K562 (cell line): ENCODE measurements around the gene ADGRL3. TPM values are rescaled to one million over a fixed set of nuclear protein-coding genes. Genes with fewer than 3 reads are reported as not detected.

Source experiments
- ATAC-seq: fragments of 200-7000 bp; cut with Tn5 transposase; 3 replicates; pipeline ENCODE4 v1.9.1; 2020; ENCODE audit warnings: moderate library complexity
- BruUV-seq: library from RNA; stranded (reverse); fragments of 400-500 nt; replicated peaks from 2 replicates; lab custom pipeline; 2021; lab: Mats Ljungman, UMichigan
- CTCF ChIA-PET: fragments of 300-600 bp; formaldehyde crosslinking; extraction: SDS; loops from one replicate; lab custom pipeline; 2021; ENCODE audit warnings: low intra/inter-chr PET ratio; lab: Yijun Ruan, JAX
- POLR2A ChIA-PET: fragments of 300-600, 350-650 bp; sonication (Branson Sonifier 250); formaldehyde crosslinking; extraction: SDS; loops from one replicate; lab custom pipeline; 2021; ENCODE audit warnings: antibody characterized with exemption, inconsistent platforms; lab: Yijun Ruan, JAX
- DNase-seq, 4 experiments: peaks; one replicate each; pipeline versions ENCODE4 v3.0.0 to v3.0.0-alpha.2; 2011 to 2018; ENCODE audit warnings: low spot score in 3 of 4, mixed read lengths in 3 of 4; ENCODE audit errors: extremely low read depth in 1 of 4
- FAIRE-seq: peaks from 2 replicates; lab custom pipeline; 2011; peaks lifted over from hg19 to GRCh38; lab: Jason Lieb, UNC
- H2AFZ ChIP-seq: 2 replicates; pipeline ENCODE4 v1.6.0; 2011; ENCODE audit warnings: low read depth, low read length, control low read depth, inconsistent platforms
- H3K27ac ChIP-seq: fragments of 200-600 bp; 3 replicates; pipeline ENCODE4 v1.8.0; 2011; ENCODE audit warnings: low read depth, mild to moderate bottlenecking, control low read depth, inconsistent platforms, low read length, moderate library complexity, mixed read lengths; ENCODE audit errors: extremely low read depth
- H3K27me3 ChIP-seq, 2 experiments: fragments of 300-600 bp in 1 of 2; 2 replicates in 1 of 2; 3 replicates in 1 of 2; pipeline versions ENCODE4 v1.6.0 to v1.8.0; 2011; ENCODE audit warnings: inconsistent platforms in 2 of 2, low read length in 2 of 2, mild to moderate bottlenecking in 1 of 2, mixed read lengths in 1 of 2, moderate library complexity in 1 of 2; ENCODE audit not compliant: control insufficient read depth in 2 of 2, insufficient read depth in 2 of 2
- H3K36me3 ChIP-seq: fragments of 300-600 bp; 3 replicates; pipeline ENCODE4 v1.8.0; 2011; ENCODE audit warnings: mild to moderate bottlenecking, low read length, inconsistent platforms; ENCODE audit not compliant: control insufficient read depth, insufficient read depth
- H3K4me1 ChIP-seq, 2 experiments: fragments of 200-600 bp in 1 of 2; replicated peaks in 1 of 2; 2 replicates in 1 of 2; 3 replicates in 1 of 2; pipeline versions ENCODE4 v1.5.1 to v1.8.0; 2011; ENCODE audit warnings: inconsistent platforms in 2 of 2, low read length in 2 of 2, mild to moderate bottlenecking in 1 of 2, mixed read lengths in 1 of 2, moderate library complexity in 1 of 2; ENCODE audit not compliant: control insufficient read depth in 2 of 2, insufficient read depth in 2 of 2
- H3K4me2 ChIP-seq: 2 replicates; pipeline ENCODE4 v1.6.1; 2011; ENCODE audit warnings: low read length, control low read depth, inconsistent platforms, mixed read lengths; ENCODE audit not compliant: insufficient read depth
- H3K4me3 ChIP-seq: fragments of 200-600 bp; sonication (generic), shearing (Covaris generic); 2 replicates; pipeline ENCODE4 v1.5.1; 2016; ENCODE audit warnings: control low read depth, inconsistent platforms
- H3K79me2 ChIP-seq: fragments of 200-600 bp; 3 replicates; pipeline ENCODE4 v1.8.0; 2011; ENCODE audit warnings: low read length, inconsistent platforms; ENCODE audit not compliant: control insufficient read depth, insufficient read depth
- H3K9ac ChIP-seq, 2 experiments: 2 replicates each; pipeline versions ENCODE4 v1.6.0 to v1.6.1; 2011; ENCODE audit warnings: low read depth in 2 of 2, low read length in 2 of 2, control low read depth in 1 of 2, inconsistent platforms in 1 of 2, mild to moderate bottlenecking in 1 of 2, mixed read lengths in 1 of 2; ENCODE audit not compliant: insufficient read depth in 1 of 2
- H3K9me1 ChIP-seq: one replicate; pipeline ENCODE4 v1.6.0; 2011; ENCODE audit warnings: inconsistent platforms, mild to moderate bottlenecking, low read length, moderate library complexity; ENCODE audit not compliant: control insufficient read depth, insufficient read depth
- H3K9me3 ChIP-seq: replicated peaks from 2 replicates; pipeline ENCODE4 v1.5.1; 2011; ENCODE audit warnings: low read depth, low read length, inconsistent platforms; ENCODE audit not compliant: control insufficient read depth, insufficient read depth
- H4K20me1 ChIP-seq: replicated peaks from 2 replicates; pipeline ENCODE4 v1.6.1; 2011; ENCODE audit warnings: low read length, inconsistent platforms, mixed read lengths; ENCODE audit not compliant: control insufficient read depth, insufficient read depth
- CHD2 ChIP-seq: IDR thresholded peaks from 2 replicates; pipeline ENCODE4 v1.6.1; 2011; ENCODE audit warnings: low read depth, low read length
- DACH1 ChIP-seq: fragments of 450-650 bp; IDR thresholded peaks from 2 replicates; pipeline ENCODE4 v1.6.1; 2018; ENCODE audit not compliant: partially characterized antibody
- E2F5 ChIP-seq: sonication (generic); formaldehyde crosslinking; IDR thresholded peaks from 2 replicates; pipeline ENCODE4 v1.8.0; 2022; ENCODE audit warnings: mild to moderate bottlenecking, missing genetic modification reagents
- E4F1 ChIP-seq: fragments of 250-450 bp; sonication (Bioruptor Pico); IDR thresholded peaks from 2 replicates; pipeline ENCODE4 v1.5.0; 2021; ENCODE audit warnings: mild to moderate bottlenecking, borderline replicate concordance
- FOXK1 ChIP-seq: sonication (generic); formaldehyde crosslinking; IDR thresholded peaks from 2 replicates; pipeline ENCODE4 v1.8.0; 2022; ENCODE audit warnings: missing genetic modification reagents, mild to moderate bottlenecking, borderline replicate concordance
- FUS ChIP-seq: fragments of 200-400 bp; formaldehyde crosslinking; optimal IDR thresholded peaks from 2 replicates; pipeline ENCODE3; 2017; ENCODE audit warnings: low read depth, low read length
- GATA2 ChIP-seq: sonication (generic); formaldehyde crosslinking; IDR thresholded peaks from 2 replicates; pipeline ENCODE4 v1.4.0; 2020; ENCODE audit warnings: mild to moderate bottlenecking, missing genetic modification reagents
- NONO ChIP-seq, 2 experiments: fragments of 200-400 bp in 1 of 2; fragments of 450-650 bp in 1 of 2; formaldehyde crosslinking in 1 of 2; IDR thresholded peaks; 2 replicates each; pipeline ENCODE4 v1.6.1; 2017; ENCODE audit warnings: low read depth in 2 of 2, mild to moderate bottlenecking in 2 of 2, moderate library complexity in 2 of 2, low read length in 1 of 2
- NRF1 ChIP-seq, 2 experiments: fragments of 450-650 bp; IDR thresholded peaks in 1 of 2; conservative IDR thresholded peaks in 1 of 2; 2 replicates each; pipeline ENCODE4 v1.6.1; 2014; ENCODE audit warnings: mild to moderate bottlenecking in 2 of 2
- POU5F1 ChIP-seq: fragments of 150-350 bp; IDR thresholded peaks from 2 replicates; pipeline ENCODE4 v1.6.1; 2014; ENCODE audit warnings: borderline replicate concordance, low read length, low read depth, mild to moderate bottlenecking; ENCODE audit not compliant: partially characterized antibody
- TCF7L2 ChIP-seq: fragments of 150-350 bp; IDR thresholded peaks from 2 replicates; pipeline ENCODE4 v1.6.1; 2016; ENCODE audit warnings: low read depth, mild to moderate bottlenecking, low read length, moderate library complexity
- ZBTB2 ChIP-seq: fragments of 450-650 bp; IDR thresholded peaks from 2 replicates; pipeline ENCODE4 v1.6.1; 2016; ENCODE audit warnings: antibody characterized with exemption
- ZNF140 ChIP-seq: fragments of 250-450 bp; sonication (Bioruptor Pico); IDR thresholded peaks from 2 replicates; pipeline ENCODE4 v1.8.0; 2021; ENCODE audit warnings: moderate library complexity, mild to moderate bottlenecking, inconsistent platforms
- ZNF740 ChIP-seq, 3 experiments: fragments of 200-800 bp in 1 of 3; sonication (Bioruptor generic) in 1 of 3; sonication (generic) in 1 of 3; formaldehyde crosslinking in 1 of 3; IDR thresholded peaks; 2 replicates each; pipeline versions ENCODE4 v1.6.1 to v1.8.0; 2016 to 2022; ENCODE audit warnings: mild to moderate bottlenecking in 2 of 3, missing compliant biosample characterization in 2 of 3, missing genetic modification characterization in 2 of 3, missing genetic modification reagents in 1 of 3
- WGBS: fragments of 100-300 bp; shearing (Covaris generic); methylation state at CpG from one replicate; pipeline ENCODE4 v1.1.6; 2016; ENCODE audit warnings: low coverage, mixed read lengths; ENCODE audit not compliant: insufficient coverage; ENCODE audit errors: missing lambda C conversion rate; 5-methylcytosine and 5-hydroxymethylcytosine counted together
- in situ Hi-C: fragments of 300-500 bp; cut with MboI; formaldehyde crosslinking; loops from 4 replicates; pipeline ENCODE4 v1.15.0; 2018; ENCODE audit warnings: inconsistent platforms, mixed read lengths
- intact Hi-C: fragments of 100-400 bp; cut with micrococcal nuclease; formaldehyde crosslinking; loops from 2 replicates; pipeline ENCODE4 v1.14.2; 2022
- polyA plus RNA-seq, 8 experiments: library from polyadenylated mRNA; depleted of rRNA in 4 of 8; stranded (reverse) in 5 of 8; unstranded in 3 of 8; fragments of >200 nt; fragmentation: Nextera tagmentation in 2 of 8; fragmentation: Illumina TruSeq in 1 of 8; extraction: Ambion mirVana in 2 of 8; extraction: Trizol in 1 of 8; gene quantifications; 2 replicates each; pipeline versions ENCODE4 v1.2.1 to v1.2.3, GENCODE V29; 2011 to 2014; ENCODE audit warnings: inconsistent platforms in 1 of 8, missing spikeins in 1 of 8
- total RNA-seq, 7 experiments: library from RNA; depleted of rRNA in 6 of 7; stranded (reverse); fragments of >200 nt in 6 of 7; fragmentation: Illumina TruSeq in 2 of 7; extraction: Trizol in 2 of 7; gene quantifications; 2 replicates each; pipeline versions ENCODE4 v1.2.1 to v1.2.3, GENCODE V29; 2011 to 2021; ENCODE audit warnings: low replicate concordance in 1 of 7

ADGRL3 gene
- total and polyA plus RNA-seq, 9 of the 15 experiments (the other 6 are each of a cell fraction or from before 2014, with no cell fraction given): 0.03 to 0.14 (median 0.04) TPM; not detected in 2

GRCh38 chr4:61886131-61886530, 686.0 kb downstream of the ADGRL3 start (continued):
- TF ChIP-seq ZNF740 (CRISPR knock-in tag; IDR thresholded peaks at IDR 0.05): no peak
- no peak for TF ChIP-seq ZNF740 (tag; IDR thresholded peaks at IDR 0.05)
- TF ChIP-seq ZNF140 (CRISPR knock-in tag): no peak
- no peak for TF ChIP-seq TCF7L2
- no peak for TF ChIP-seq NRF1 (conservative IDR thresholded peaks at IDR 0.05 in 1 of 2, IDR thresholded peaks at IDR 0.05 in 1 of 2)

GRCh38 chr4:61889117-61889516, 689.0 kb downstream of the ADGRL3 start:
- Histone ChIP-seq H4K20me1 (no peaks in the 10 kb centered on the region), H3K4me2 (no peak overlapping the region), H3K36me3 (no peaks in the 10 kb centered on the region), H3K9me1 (no peaks in the 10 kb centered on the region), H3K79me2 (no peaks in the 10 kb centered on the region), H3K9me3 (no peaks in the 10 kb centered on the region), H3K4me3 (no peak overlapping the region), H3K9ac (no peak overlapping the region), H3K27ac (no peak overlapping the region), H2AFZ (no peak overlapping the region), H3K4me1 (no peaks in the 10 kb centered on the region), H3K27me3 (no peaks in the 10 kb centered on the region)
- intact Hi-C loops (no loop called here), in situ Hi-C loops (no loop called here)
- ChIA-PET CTCF (no interaction called here), POLR2A (no interaction called here)
- DNase-seq (no peak), ATAC-seq (no peak), FAIRE-seq (no peak)
- 0% methylated on average over 1 of the region's 1 CpG for WGBS
- no TSS peak for BruUV-seq
- TF ChIP-seq E2F5 (CRISPR knock-in tag) (no peak), GATA2 (CRISPR knock-in tag) (no peak), FOXK1 (CRISPR knock-in tag) (no peak), DACH1 (no peak), ZBTB2 (no peak), POU5F1 (no peak), FUS (no peak), NONO (IDR thresholded peaks at IDR 0.05; ENCODE audit: low read depth in 2 of 2, low read length in 1 of 2) (no peak), CHD2 (no peak), E4F1 (CRISPR knock-in tag) (no peak)
